ENCODE data around the gene CBX5.

- no peak for TF ChIP-seq POLR2A (IDR thresholded peaks at IDR 0.05)
- no peak for TF ChIP-seq CTCF (IDR thresholded peaks at IDR 0.05)
Measured at GRCh38 chr12:54304187-54304810, 24.4 kb upstream of the CBX5 start.

All from gastroesophageal sphincter (tissue), 3 donors.